ENCODE data around the gene ZNF664.

The ZNF664 gene

DNA sequence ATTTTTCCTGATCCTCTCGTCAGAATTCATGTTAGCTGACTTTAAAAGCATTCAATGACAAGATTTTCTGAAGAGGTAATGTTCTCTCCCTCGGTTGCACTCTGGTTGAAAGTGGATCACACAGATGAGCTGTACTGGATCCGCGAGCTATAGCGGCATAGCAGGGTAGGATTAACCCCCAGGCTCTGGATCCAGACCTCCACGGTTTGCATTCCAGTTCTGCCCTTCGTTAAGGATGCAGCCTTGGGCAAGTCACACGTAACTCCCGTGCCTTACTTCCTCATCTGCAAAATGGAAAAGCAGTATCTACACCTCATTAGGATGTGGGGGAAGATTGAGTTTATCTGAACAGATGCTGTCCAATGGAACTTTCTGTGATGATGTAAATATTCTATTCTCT is 14.1 kb upstream of the ZNF664 start:
- Histone ChIP-seq H3K27ac (no peak overlapping the region), H3K27me3 (no peaks in the 10 kb centered on the region), H3K4me3 (no peak overlapping the region), H3K9me3 (no peaks in the 10 kb centered on the region), H3K36me3 (no peaks in the 10 kb centered on the region), H3K4me1 (no peaks in the 10 kb centered on the region)
- no peak for DNase-seq
- intact Hi-C loops (cut with DNase I; ENCODE audit: low total_unique reads) = no loop called here
- TF ChIP-seq, protein P1, sequence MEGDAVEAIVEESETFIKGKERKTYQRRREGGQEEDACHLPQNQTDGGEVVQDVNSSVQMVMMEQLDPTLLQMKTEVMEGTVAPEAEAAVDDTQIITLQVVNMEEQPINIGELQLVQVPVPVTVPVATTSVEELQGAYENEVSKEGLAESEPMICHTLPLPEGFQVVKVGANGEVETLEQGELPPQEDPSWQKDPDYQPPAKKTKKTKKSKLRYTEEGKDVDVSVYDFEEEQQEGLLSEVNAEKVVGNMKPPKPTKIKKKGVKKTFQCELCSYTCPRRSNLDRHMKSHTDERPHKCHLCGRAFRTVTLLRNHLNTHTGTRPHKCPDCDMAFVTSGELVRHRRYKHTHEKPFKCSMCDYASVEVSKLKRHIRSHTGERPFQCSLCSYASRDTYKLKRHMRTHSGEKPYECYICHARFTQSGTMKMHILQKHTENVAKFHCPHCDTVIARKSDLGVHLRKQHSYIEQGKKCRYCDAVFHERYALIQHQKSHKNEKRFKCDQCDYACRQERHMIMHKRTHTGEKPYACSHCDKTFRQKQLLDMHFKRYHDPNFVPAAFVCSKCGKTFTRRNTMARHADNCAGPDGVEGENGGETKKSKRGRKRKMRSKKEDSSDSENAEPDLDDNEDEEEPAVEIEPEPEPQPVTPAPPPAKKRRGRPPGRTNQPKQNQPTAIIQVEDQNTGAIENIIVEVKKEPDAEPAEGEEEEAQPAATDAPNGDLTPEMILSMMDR (IDR thresholded peaks at IDR 0.05) = no peak

DNA sequence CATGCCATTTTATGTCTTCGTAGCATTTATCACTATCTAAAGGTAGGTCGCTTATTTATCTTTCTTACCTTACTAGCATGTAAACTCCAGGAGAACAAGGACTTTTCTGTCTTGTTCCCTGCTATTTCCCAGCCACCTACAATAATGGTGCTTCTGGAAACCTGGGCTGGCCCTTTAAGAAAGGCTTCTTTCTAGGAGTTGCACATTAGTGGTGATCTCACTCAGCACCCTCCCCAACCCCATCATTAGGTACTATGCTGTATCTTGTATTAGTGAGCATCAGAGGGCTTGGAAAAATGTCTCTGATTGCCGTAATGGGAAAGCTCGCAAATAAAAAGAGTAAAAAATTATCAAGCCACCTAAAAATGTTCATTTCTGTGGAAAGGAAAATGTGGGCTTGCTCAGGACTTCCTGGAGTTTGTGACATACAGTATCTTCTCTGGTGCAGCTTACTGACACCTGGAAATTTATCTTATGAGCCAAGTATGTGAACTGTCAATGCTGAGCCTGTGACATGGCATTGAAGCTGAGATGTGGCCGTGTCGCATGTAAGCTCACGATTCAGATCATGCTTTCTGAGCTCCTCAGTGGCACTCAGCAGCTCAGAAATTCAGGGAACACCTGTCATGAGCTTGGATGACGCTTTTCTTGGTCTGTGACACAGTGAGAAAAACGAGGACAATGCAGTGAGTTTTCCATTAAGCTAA is 12.8 kb upstream of the ZNF664 start:
- intact Hi-C loops (cut with DNase I; ENCODE audit: low total_unique reads) = no loop called here
- Histone ChIP-seq H3K4me3 (no peak overlapping the region), H3K9me3 (no peaks in the 10 kb centered on the region), H3K27ac (no peak overlapping the region), H3K4me1 (no peaks in the 10 kb centered on the region), H3K36me3 (no peaks in the 10 kb centered on the region), H3K27me3 (no peaks in the 10 kb centered on the region)
- TF ChIP-seq, protein P1 (IDR thresholded peaks at IDR 0.05) = no peak
- no peak for DNase-seq

DNA sequence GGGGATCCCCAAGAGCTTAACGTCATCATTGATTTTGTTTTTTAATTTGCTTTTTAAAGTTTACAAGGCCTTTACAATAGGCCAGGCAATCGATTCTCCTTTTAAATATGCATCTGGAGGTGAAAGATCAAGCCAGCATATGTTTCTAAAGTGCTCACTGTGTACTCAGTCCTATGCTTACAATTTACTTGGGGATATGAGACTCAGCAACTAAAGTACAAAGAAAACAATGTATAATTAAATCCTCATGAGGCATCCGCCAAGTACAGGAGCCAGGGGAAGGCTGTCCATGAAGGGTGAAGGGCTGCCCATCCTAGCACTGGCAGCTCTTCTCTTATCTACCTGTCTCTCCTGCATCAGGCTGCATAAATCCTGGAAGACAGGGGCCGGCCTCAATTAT is 12.2 kb upstream of the ZNF664 start:
- no peaks in the 10 kb centered on the region for H3K4me1 ChIP-seq

DNA sequence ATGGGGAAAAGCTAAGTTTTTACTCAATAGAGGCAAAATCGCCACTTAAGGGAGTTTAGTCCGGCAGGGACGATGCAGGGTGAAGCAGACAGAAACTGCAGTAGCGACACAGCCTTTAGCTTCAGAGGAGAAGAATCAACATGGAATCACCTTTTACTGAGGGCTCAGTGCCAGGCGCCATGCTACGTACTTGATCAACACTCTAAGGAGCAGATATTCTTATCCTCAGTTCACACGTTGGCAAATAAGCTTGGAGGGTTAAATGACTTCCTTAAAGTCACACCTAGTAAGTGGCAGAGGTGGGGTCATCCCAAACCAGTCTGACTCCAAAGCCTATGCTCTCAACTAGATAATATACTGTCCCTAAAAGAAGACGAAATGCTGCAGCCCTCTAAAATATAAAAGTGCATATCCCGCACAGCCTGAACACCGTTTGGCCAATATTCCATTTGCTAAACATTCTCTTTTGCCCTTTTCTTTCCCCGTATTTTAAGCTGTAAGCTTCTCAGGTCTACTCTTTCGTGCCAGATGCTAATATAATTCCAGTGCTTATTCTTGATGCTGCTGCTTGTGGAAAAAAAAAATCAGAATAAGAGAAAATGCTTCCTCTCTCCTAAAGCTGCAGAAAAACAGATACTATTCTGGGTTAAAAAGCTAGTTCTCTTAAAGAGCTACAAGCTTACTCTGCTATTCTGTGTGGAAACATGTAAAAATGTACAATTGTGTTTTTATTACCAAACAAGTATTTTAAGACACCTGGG is 11.2 kb upstream of the ZNF664 start:
- Histone ChIP-seq H3K9me3 (no peaks in the 10 kb centered on the region), H3K27me3 (no peaks in the 10 kb centered on the region), H3K4me1 (no peaks in the 10 kb centered on the region), H3K27ac (no peak overlapping the region), H3K4me3 (no peak overlapping the region), H3K36me3 (peaks cover 0 to 8% (median 0%) of the 10 kb centered on the region in 3 donors)
- intact Hi-C loops (cut with DNase I; ENCODE audit: low total_unique reads) = no loop called here
- TF ChIP-seq, protein P1 (IDR thresholded peaks at IDR 0.05) = no peak
- DNase-seq = no peak

More for the DNA sequence above, 12.2 kb upstream of the ZNF664 start:
- Histone ChIP-seq H3K27ac (no peak overlapping the region), H3K4me3 (no peak overlapping the region), H3K9me3 (no peaks in the 10 kb centered on the region), H3K27me3 (no peaks in the 10 kb centered on the region), H3K36me3 (peaks cover 0 to 5% (median 0%) of the 10 kb centered on the region in 3 donors)
- TF ChIP-seq, protein P1 (IDR thresholded peaks at IDR 0.05) = no peak
- intact Hi-C loops (cut with DNase I; ENCODE audit: low total_unique reads) = no loop called here
- no peak for DNase-seq

DNA sequence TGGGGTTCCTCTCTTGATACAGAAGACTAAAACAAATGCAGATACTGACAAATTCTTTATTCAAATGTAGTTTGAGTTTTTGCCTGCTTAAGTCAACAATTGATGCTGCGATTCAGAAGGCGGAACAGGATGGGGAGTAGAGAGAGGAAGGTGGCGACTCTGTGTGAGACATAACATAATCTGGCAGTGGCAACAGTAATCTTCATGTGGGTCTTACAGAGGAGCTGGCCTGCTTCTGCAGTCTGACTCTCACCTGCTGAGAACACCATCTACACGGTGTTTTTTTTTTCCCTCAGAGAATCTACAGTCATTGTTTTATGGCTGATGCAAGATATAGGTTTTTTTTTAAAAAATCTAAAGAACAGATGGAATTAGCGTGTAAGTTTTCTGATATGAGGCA is 10.5 kb upstream of the ZNF664 start:
- Histone ChIP-seq H3K27me3 (no peaks in the 10 kb centered on the region), H3K9me3 (no peaks in the 10 kb centered on the region), H3K27ac (no peak overlapping the region), H3K4me3 (no peak overlapping the region), H3K36me3 (peaks cover 0 to 8% (median 0%) of the 10 kb centered on the region in 3 donors), H3K4me1 (no peaks in the 10 kb centered on the region)
- DNase-seq = no peak
- intact Hi-C loops (cut with DNase I; ENCODE audit: low total_unique reads) = no loop called here
- TF ChIP-seq, protein P1 (IDR thresholded peaks at IDR 0.05) = no peak

Data from tibial artery (tissue), 4 donors.